Keratinocyte (primary cell): ENCODE results near the gene SKAP1.

Experiments used
- CTCF ChIP-seq, 3 experiments: IDR thresholded peaks in 1 of 3; conservative IDR thresholded peaks in 1 of 3; optimal IDR thresholded peaks in 1 of 3; 2 replicates in 2 of 3; 3 replicates in 1 of 3; pipeline versions ENCODE3 to v1.5.1; 2011; ENCODE audit warnings: low read length in 3 of 3, mild to moderate bottlenecking in 3 of 3, moderate library complexity in 2 of 3, control low read depth in 1 of 3, inconsistent platforms in 1 of 3; ENCODE audit not compliant: insufficient read depth in 2 of 3; ENCODE audit errors: extremely low read depth in 1 of 3
- EZH2 ChIP-seq: IDR thresholded peaks from one replicate; pipeline ENCODE4 v1.6.1; 2012; ENCODE audit warnings: inconsistent platforms, mild to moderate bottlenecking, low read length, moderate library complexity

GRCh38 chr17:48478224-48479013 lies 48.4 kb upstream of the SKAP1 start:
- no peak for TF ChIP-seq CTCF (optimal IDR thresholded peaks at IDR 0.05 in 1 of 3, IDR thresholded peaks at IDR 0.05 in 1 of 3, conservative IDR thresholded peaks at IDR 0.05 in 1 of 3; ENCODE audit: extremely low read depth in 1 of 3, insufficient read depth in 2 of 3, low read length in 3 of 3)
- no peak for TF ChIP-seq EZH2
